NCI-H748 (cell line): ENCODE data around the gene CHST12.
"Not testable (repeated sequence)": the region's sequence is repeated elsewhere in the genome, so short reads cannot be mapped to it uniquely, and the experiment has no call there.

ENCODE experiments used
- DNase-seq: peaks from one replicate; lab custom pipeline; 2025; ENCODE audit not compliant: unreplicated experiment; lab: John Stamatoyannopoulos, UW

CHST12 gene

DNA sequence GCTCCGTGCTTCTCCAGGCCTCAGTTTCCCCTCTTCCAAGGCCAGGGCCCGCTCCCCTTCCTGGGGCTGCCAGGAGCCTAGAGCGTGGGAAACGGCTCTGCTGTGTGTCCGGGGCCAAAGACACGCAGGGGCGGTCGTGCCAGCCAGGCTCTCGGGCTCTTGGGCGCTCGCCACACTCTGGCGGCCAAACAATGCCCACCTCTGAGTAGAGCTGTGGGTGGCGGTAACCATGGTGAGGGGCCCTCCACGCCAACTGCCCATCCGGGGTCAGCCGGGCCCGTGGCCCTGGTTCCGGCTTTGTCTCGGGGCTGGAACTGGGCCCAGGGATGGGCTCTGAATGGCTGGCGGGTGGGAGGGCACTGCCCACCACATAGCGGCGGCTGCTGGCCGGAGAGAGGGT lies 56.8 kb downstream of the CHST12 start:
- DNase-seq: no peak

DNA sequence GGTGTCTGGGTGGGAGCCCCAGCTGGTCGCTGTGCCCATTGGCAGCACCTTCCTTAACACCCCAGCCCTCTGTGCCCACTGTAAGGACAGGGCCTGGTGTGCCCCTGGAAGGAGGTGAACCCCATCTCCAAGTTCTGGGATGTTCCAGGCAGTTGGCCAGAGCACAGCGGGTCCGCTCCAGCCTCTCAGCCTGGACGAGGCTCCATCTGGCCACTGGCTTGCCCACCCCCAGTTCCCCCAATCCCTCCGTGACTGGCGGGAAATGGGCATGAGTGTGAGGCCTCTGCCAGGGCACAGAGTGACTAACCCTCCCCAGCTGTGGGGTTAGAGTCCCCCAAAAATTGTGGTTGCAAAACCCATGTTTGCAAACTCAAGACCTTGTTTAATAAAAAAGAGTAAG lies 57.2 kb downstream of the CHST12 start:
- no peak for DNase-seq

DNA sequence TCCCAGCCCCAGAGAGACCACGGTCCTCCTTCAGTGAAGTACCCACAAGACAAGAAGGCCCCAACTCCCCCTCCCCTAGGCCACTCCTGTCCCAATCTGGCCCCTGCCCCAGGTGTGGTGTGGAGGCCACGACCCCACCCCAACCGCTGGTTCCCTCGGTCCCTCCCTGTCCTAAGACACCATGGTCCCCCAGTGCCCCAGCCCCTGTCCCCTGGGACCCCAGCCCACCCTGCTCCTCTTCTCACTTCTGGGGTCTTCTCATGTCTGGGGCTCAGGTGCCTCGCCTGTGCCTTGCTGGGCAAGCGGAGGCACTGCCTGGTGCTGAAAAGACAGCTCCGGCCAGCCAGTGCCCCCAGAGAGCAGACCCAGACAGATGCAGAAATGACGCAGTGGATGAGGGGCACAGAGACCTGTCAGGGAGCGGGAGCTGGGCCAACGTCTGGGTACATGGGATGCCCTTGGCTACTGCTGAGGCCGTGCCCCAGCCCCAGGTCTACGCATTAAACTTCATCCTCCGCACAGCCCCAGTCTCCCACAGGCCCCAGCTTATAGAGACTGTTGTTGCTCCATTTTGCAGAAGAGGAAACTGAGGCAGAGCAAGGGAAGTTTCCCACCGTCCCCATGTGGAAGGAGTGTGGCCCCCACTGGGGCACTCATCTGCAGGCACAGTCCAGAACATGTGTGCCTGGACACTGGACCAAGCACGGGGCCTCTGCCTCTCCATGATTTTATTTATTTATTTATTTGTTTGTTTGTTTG lies 58.0 kb downstream of the CHST12 start:
- DNase-seq: no peak

DNA sequence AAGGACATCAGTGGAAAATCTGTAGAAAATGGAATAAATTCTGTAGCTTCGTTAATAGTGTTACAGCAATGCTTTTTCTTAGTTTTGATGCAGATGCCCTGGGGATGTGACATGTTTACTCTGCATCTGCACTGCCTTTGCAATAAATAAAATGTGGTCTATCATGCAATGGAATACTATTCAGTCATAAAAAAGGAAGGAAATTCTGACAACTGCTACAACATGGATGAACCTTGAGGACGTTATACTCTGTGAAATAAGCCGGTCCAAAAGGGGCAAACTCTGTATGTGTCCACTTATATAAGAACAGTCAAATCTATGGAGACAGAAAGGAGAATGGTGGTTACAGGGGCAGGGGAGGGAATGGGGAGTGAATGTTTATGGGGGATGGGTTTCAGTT lies 59.3 kb downstream of the CHST12 start:
- DNase-seq: no peak

DNA sequence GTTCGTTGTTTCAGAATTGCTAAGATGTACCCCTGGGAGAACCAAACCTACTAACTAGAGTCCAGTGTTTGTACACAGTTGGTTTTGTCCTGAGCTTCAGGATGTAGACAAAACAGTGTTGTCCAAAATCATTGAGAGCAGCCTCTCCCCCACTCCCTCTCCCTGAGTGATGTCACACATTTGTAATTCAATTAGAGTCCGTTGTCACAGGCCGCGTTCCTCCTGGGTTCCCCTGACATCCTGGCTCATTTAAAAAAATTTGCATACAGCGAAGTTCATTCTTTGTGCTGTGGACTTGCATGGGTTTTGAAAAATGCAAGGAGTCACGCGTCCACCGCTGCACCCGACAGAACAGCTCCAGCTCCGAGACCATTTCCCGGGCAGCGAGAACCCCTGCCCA lies 62.5 kb downstream of the CHST12 start:
- DNase-seq: peak; percentile 11

DNA sequence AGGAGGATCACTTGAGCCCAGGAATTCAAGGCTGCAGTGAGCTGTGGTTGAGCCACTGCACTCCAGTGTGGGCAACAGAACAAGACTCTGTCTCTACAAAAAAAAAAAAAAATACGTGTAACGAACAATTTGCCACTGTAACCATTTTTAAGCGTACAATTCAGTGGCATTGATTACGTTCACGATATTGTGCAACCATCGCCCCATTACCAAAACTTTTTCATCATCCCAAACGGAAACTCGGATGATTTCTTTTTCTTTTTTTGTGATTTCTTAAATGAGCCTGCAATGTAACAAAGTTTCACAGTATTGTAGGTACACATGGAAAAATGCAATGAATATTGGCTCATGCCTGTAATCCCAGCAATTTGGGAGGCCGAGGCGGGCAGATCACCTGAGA lies 63.3 kb downstream of the CHST12 start:
- DNase-seq: no peak

DNA sequence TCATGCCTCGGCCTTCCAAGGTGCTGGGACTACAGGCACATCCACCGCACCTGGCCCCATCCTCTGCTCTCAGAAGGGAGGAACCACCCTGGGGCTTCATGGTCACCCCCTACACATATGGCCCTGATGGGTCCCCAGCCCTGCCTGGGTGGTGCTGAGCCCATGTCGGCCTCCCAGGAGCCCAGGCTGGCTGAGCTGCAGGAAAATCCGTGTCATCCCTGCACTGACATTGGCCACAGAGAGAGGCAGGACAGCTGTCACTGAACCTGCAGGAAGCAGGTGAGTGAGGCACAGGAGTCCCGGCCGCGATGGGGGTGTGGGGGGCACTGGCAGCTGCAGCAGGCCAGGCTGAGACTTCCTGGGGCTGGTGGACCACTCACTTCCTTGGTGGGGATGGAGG lies 64.8 kb downstream of the CHST12 start:
- DNase-seq: no peak

DNA sequence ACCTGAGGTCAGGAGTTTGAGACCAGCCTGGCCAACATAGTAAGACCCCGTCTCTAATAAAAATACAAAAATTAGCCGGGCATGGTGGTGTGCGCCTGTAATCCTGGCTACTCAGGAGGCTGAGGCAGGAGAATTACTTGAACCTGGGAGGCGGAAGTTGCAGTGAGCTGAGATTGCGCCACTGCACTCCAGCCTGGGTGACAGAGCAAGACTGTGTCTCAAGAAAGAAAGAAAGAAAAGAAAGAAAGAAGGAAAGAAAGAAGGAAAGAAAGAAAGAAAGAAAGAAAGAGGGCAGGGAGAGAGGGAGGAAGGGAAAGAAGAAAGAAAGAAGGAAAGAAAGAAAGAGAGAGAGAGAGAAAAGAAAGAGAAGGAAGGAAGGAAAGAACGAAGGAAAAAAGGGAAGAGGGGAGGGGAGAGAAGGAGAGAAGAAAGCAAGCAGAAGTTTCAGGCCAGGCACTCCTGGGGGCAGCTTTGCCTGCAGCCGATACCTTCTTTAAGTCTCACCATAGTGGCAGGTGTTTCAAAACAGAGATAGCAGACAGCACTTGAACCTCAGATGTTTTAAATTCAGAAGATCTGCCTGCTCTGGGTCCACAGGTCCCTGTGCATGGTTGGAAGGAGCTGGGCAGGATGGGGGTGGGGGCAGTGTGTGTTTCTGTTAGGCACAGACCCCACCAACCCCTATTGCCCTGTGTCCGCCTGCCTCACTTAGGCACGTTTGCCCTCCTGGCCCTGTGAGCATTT lies 66.2 kb downstream of the CHST12 start:
- DNase-seq: not testable (repeated sequence)

DNA sequence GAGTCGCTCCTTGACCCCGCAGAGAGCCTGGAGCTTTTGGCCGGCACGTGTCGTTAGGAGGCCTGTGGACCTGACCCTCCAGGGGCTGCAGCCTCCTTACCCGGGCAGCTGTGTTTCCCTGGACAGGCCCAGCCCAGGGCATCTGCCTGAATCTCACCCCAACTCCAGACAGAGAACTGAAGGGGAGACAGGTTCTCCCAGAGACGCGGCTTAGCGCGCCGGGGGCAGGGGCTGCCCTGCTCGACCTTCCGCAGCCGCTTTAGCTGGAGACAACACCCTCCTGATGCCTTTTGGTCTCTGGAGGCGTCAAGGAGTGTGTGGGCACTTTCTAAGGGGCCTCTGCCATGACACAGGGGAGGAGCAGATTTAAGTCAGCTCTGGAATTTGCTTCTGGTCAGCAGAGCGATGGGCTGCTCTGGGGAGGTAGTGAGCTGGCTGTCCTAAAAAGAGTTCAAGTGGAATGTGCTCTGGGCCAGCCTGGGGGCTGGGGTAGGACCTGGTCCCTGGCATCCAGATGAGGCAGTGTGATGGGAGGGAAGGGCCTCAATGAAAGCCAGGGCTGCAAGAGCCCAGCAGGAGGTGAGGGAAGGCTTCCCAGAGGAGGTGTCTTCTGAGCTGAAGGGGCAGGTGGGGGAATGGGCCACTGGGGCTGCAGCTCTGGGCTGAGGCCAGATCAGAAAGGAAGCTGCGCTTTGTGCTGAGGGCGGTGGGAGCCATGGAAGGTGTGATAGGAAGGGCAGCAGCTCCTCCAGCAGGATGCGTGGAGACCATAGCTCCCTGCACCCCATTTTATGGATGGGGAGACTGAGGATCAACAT lies 67.0 kb downstream of the CHST12 start:
- no peak for DNase-seq

DNA sequence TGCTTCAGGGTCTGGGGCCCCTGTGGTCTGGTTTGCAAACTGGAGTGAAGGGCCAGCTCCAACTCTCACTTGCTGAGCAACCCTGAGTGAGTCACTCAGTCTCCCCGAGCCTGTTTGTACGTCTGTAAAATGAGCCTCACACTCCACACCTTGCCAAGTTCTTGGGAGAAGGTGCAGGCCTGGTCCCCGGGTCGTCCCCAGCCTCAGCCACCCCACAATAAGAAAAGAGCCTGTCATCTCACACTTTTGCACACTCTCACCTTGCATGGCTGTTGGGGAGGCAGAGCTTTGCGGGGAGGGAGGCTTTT lies 67.6 kb downstream of the CHST12 start:
- no peak for DNase-seq

DNA sequence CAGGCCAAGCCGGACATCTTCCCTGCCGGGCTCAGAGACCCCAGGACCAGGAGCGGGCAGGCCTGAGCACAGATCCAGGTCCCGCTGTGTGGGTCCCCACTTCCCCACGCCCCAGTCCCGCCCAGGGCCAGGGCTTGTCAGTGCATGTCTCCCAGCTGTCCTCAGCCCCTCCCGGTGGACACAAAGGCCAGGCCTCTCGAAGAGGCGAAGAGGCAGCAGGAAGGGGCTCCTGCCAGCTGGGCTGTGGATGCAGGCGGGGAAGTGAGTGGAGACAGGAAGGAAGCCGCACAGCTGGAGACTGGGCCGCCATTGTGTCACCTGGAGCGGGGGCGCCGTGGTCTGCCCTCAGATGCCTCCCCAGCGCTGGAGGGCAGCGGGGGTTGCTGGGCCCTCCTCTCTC lies 68.0 kb downstream of the CHST12 start:
- DNase-seq: peak; percentile 90

DNA sequence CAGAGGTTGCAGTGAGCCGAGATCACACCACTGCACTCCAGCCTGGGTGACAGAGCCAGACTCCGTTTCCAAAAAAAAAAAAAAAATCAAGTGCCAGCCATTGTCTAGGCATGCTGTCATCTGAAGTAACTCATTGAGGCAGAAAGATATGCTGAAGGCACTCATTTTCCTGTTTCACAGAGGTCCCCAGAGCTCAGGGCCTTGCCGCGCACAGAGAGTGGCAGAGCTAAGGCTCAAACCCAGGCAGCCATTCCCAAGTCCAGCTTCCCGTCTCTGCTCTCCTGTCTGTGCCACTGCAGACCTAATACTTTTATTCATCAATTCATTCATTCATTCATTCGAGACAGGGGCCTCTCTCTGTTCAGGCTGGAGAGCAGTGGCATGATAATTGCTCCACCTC lies 69.3 kb downstream of the CHST12 start:
- DNase-seq: no peak

DNA sequence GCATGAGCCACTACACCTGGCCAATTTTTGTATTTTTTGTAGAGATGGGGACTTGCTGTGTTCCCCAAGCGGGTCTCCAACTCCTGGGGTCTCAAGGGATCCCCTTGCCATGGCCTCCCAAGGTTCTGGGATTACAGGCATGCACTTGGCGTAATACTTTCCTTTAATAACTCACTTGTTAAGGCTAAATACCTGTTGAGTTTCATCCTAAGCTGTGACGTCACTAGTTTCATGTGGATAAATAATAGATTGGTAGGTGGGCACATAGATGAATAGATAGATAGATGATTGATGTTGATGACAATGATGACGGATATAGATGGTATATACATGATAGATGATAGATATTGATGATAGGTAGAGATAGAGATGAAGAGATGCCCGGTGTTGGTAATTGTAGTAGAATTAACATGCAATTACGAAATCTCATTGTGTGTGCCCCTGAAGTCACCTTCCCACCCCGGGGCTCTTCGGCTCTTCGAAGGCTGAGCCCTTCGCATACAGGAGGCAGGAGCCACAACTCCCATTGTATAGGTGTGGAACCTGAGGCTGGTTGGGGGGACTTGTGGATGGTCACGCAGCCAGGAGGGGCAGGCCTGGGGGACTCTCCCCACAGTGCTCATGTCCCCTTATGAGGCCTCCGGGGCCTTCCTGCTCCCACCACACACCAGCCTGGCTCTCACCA lies 70.2 kb downstream of the CHST12 start:
- DNase-seq: no peak

DNA sequence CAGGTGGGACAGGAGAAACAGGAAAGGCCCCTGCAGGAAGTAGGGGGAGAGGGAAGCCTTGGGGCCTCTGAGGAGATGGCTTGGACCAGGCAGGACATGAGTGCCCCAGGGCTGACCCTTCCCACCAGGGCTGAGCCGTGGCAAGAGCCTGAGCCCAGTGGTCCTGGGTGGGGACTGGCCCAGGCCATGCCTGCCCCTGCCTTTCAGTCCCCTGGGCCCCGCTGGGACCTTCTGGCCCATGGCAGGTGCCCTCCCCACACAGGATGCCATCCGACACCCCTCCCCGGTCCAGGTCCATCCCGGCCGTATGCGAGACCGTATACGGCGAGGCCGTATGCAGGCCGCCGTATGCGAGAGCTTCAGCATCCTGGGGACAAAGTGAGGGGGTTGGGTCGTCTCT lies 70.8 kb downstream of the CHST12 start:
- no peak for DNase-seq

DNA sequence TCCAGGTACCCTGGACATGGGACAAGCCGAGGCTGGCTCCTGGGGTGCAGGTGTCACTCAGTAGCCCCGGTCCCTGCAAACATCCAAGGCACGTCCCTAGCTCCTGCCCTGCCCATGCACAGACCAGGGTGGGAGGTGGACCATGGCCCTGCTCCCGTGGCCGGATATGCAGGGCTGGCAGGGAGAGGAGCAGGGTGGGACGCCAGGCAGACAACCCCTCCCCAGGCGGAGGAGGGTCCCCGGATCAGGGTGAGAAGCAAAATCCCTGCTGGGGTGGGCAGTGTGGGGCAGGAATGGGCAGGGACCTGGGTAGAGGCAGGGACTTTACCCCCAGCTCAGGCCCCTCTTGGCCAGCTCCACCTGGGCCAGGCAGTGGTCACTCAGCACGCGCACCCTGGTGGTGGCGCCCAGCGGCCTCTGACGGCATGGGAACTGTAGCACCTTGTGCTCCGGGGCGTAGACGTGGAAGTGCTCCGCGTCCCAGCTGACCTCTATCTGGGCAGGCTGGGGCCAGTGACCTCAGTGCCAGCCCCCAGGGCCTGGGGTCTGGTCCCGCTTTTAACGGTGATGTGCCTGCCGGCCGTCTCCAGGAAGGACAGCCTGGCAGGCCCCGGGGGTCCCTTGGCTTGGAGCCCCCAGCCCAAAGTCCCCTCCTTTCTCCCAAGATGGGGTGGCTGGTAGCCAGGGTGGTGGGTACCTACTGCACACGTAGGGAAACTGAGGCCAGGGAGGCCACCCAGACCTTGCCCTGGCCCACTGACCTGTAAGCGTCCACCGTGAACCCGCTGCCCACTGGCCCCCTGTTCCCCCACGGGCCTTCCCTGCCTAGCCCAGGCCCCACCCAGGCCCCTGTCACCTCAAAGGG lies 71.6 kb downstream of the CHST12 start:
- no peak for DNase-seq

DNA sequence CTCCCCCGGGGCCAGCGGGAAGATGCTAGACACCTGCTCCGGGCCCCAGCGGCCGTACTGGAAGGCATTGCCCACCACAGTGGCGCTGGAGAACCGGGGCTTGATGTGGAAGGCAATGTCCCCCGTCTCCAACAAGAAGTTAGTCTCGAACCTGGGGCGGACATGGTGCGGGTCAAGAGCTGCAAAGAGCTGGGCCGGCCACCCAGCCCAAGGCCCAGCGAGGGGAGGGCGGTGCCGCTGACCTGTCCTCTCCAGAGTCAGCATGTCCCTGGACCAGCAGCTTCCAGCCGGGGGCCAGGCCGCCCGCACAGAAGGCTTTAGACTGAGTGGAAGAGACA lies 72.2 kb downstream of the CHST12 start:
- DNase-seq: no peak

DNA sequence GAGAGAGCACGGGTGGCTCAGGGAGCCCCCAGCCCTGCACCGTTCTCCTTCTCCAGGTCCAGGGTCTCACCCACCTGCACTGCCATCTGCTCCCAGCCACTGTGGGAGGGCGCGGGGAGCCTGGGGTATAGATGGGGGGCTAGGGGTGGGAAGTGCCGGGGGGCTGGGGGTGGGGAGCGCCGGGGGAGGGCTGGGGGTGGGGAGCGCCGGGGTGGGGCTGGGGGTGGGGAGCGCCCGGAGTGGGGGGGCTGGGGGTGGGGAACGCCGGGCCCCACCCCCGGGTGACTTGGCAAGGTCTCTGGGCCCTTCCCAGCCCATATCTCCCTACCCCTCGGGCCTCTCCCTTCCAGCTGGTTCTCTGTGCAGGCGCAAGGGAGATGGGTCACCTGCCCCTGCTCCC lies 72.9 kb downstream of the CHST12 start, which contains the start of gene GRIFIN:
Gene GRIFIN, minus strand, starts transcription at position 101 of the 400 bp plus-strand sequence. Its CDS starts 15 bp downstream, at position 86.
- DNase-seq: no peak

DNA sequence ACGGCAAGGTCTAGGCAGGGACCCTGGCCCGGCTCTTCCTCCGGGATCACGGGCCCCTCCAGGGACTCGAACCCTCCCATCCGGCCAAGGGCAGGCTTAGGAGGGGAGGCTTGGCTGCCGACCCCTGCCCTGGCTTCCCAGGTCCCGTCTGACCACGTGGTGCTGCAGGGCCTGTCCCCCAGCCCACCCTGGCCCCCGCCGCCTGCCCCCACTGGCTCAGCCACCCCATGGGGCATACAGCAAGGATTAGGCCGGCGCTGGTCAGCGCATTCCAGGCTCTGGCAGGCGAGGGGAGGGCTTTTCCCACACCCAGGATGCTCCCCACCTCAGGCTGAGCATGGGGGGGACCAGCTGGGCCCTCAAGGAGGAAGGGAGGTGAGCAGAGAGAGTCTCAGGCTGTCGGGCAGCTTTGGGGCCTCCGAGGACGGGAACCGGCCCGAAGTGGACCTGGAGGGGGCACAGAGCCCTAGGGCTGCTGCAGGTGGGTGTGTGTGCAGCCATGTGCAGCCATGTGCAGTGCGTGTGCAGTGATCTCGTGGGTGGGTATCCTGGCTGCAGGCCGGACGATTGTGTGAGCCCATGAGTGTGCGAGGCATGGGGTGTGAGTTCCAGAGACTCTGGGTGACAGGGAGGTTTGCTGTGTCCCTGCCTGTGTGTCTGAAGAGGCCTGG lies 73.5 kb downstream of the CHST12 start:
- DNase-seq: no peak

DNA sequence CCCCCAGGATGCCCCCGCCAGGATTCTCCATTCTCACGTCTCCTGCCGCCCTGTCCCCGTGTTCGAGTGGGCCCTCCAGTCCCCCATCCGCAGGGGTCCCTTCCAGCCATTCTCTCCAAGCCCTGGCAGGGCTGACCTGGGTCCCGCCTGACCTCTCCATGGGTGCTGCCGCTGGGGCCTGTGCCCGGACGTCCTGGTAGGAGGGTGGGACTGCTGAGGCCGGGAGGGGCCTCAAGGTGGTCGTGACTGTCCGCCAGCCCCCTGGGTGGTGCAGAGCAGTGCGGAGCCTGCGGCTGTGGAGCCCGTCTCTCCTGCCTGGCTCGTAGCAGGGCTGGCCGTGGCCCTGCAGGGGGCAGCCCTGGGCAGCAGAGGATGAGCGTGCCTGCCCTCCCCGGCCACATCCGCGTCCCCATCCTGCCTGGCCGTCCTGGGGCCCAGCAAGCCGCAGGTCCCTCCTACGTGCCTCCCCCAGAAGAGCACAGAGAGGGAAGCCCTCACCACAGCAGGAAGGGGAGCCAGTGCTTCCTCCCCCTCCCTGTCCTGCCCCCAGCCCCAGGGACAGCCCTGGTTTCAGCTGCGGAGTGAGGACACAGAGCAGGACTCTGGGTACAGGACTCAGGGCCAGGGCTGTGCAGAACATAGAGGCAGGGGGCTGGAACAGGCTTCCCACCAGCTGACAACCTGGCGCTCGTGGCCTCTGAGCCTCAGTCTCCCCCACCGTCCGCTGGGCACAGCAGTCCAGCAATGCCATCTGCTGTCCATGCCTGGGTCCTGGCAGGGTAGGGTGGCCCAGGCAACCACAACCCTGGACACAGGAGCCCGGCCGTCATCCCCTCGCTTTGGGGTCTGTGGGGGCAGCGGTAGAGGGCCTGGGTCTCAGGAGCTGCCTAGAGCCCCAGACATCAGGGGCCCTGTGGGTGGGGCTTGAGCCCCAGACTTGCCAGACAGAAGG lies 74.3 kb downstream of the CHST12 start:
- peak; percentile 47 for DNase-seq
